Measurements from ENCODE around the gene TSSK6.

DNA sequence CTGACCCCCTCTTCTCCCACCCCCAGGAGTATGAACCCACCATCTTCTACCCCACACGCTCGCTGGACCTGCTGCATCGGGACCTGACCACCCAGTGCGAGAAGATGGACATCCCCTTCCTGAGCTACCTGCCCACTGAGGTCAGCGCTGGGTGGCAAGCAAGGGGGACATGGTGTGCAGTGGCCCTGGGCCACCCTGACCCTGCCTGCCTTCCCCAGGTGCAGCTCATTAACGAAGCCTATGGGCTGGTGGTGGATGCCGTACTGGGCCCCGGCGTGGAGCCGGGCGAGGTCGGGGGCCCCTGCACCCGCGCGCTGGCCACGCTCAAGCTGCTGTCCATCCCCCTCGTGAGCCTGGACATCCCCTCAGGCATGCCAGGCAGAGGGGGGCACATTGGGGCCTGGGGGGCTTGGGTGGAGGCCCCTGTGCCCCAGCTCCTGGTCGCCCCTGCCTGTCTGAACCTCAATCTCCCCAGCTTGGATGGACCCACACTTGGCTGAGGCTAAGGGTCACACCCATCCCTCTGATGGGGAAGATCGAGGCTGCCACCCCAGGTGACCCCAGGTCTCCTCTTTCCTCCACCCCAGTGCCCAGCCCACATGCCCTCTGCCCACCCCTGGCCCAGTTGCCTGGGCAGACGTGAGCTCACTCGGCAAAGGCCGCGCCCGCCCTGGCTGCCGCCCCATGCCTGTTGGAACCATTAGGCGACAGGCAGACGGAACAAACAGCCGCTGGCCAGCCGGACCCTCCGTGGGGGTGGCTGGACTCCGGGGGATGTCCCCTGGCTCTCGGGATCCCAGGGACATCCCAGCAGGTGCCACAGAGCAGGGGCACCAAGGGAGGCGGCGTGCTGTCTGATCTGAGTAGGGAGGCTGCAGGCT is 20.2 kb upstream of the TSSK6 start:
- TF ChIP-seq, protein P1, sequence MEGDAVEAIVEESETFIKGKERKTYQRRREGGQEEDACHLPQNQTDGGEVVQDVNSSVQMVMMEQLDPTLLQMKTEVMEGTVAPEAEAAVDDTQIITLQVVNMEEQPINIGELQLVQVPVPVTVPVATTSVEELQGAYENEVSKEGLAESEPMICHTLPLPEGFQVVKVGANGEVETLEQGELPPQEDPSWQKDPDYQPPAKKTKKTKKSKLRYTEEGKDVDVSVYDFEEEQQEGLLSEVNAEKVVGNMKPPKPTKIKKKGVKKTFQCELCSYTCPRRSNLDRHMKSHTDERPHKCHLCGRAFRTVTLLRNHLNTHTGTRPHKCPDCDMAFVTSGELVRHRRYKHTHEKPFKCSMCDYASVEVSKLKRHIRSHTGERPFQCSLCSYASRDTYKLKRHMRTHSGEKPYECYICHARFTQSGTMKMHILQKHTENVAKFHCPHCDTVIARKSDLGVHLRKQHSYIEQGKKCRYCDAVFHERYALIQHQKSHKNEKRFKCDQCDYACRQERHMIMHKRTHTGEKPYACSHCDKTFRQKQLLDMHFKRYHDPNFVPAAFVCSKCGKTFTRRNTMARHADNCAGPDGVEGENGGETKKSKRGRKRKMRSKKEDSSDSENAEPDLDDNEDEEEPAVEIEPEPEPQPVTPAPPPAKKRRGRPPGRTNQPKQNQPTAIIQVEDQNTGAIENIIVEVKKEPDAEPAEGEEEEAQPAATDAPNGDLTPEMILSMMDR (conservative IDR thresholded peaks at IDR 0.05; ENCODE audit: low read depth, low read length): no peak
- TF ChIP-seq EZH2 (IDR thresholded peaks at IDR 0.05; ENCODE audit: low read length, unreplicated experiment): no peak
- no peak for TF ChIP-seq EZH2phosphoT487 (IDR thresholded peaks at IDR 0.05; ENCODE audit: borderline replicate concordance, low read length)

All from PC-3 (cell line).